Activated CD4-positive, alpha-beta T cell treated with anti-CD3 and anti-CD28 coated beads, Interleukin-2, amount 50 U/mL, for 4 hours (primary cell): Measurements from ENCODE around the gene HIVEP3.

Experiments used
- DNase-seq, 2 experiments: peaks; one replicate each; pipeline ENCODE4 v3.0.0-alpha.2; 2020

HIVEP3 gene

DNA sequence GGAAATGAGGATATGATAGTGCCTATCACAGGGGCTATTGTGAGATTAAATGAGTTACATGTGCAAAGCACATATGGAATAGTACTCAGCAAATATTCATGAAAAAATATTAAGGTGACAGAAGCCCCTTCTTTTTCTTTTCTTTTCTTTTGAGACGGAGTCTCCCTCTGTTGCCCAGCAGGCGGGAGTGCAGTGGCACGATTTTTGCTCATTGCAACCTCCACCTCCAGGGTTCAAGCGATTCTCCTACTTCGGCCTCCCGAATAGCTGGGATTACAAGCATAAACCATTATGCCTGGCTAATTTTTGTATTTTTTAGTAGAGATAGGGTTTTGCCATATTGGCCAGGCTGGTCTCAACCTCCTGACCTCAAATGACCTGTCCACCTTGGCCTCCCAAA lies 139.4 kb downstream of the HIVEP3 start:
- DNase-seq = no peak

DNA sequence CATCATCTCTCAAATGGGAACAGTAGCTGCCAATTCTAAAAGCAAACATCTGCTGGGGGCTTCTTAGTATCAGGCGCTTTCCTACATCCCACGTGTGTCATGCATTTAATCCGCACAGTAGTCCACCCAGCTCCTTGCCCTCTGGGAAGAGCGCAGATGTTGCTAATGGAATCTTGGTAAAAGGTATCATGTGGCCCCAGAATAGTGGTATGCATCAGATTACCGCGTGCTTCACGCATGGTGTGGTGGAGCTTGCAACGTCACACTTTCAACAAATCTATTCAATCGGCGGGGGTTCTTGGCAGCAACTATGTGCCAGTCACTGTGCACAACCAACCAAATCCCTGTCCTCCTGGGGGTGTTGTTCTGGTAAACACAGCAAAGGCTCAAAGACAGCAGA lies 141.0 kb downstream of the HIVEP3 start:
- DNase-seq = no peak

DNA sequence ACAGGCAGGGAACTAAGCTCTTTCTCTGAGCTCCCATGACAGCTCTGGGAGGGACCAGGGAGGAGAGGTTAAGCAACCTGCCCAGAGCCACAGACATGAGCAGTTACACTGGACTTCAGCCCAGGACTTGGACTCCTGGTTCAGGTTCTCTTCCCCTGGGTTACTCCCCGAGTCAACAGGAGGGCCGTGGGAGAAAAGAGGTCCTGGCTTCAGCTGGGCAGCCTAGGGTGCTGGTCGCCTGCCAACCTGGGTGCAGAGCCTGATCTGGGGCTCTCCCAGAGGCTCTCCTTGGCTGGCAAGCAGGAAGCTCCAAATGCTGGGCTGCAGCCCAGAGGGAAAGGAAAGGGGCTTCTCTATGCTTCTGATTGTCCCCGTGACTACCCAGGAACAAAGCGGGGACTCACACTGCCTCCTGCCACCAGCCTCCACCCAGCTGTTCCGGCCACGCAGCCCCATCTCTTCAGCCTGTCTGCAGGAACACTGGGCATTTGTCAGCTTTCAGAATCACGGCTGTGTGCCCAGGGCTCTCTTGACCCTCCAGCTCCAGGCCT lies 141.8 kb downstream of the HIVEP3 start:
- DNase-seq = no peak

DNA sequence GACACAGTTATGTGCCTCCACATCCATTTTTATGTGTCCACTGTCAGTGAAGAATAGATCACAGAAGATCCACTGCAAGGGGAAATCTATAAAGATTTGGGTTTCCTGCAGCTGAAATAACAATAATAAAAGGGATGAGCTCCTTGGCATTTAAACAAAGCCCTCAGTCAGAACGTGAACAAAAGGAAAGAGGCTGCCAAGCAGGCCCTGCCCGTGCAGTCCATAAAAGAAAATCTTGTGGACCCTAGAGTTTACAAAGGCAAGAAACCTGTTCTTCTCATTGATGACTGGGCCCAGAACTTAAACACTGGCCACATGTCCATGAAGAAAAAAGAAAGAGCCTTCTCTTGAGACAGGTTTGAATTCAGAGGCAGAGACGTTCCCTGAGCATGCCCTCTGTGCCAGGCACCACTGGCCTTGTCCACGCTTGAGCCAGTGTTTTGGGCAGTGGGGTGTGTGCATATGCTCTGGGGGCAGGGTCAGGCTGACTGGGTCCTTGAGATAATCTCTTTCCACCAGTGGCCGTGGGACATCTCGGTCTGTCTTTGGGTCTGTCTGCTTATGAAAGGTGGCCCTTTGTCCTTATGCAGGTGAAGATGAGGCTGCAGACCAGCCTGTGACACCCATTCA lies 142.7 kb downstream of the HIVEP3 start:
- no peak for DNase-seq

DNA sequence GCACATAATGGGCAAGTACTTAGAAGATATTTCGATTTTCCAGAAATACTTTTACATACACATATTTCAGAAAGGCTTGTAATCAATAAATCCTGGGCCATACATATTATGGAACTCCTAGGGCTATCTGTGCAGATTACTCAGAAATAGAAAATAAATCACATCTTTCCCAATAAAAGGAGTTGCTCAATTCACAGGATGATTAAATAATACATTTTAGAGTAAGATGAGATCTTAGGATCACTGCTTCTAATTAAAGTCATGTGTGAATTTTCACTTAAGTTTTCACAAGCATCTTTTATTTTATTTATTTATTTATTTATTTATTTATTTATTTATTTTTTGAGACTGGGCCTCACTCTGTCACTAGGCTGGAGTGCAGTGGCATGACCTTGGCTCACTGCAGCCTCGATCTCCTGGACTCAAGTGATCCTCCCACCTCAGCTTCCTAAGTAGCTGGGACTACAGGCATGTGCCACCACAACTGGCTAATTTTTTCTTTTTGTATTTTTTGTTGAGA lies 144.2 kb downstream of the HIVEP3 start:
- no peak for DNase-seq

DNA sequence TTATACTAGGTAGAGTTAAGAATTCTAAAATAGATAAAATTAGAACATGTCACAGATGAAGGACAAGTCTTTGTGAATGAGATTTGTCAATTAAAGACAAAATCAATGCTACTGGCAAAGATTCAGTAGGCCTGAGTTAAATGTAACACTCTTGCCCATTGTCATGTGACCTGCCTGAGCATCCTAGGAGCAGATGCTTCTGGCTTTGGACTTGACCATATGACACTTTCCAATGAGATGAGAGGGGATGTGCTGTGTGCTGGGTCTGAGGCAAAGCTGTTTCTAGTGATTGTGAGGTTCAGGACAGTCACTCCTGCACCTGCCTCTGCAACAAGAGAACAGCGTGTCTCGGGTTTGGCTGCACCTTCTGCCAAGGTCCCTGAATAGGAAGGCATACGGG lies 144.9 kb downstream of the HIVEP3 start:
- no peak for DNase-seq

DNA sequence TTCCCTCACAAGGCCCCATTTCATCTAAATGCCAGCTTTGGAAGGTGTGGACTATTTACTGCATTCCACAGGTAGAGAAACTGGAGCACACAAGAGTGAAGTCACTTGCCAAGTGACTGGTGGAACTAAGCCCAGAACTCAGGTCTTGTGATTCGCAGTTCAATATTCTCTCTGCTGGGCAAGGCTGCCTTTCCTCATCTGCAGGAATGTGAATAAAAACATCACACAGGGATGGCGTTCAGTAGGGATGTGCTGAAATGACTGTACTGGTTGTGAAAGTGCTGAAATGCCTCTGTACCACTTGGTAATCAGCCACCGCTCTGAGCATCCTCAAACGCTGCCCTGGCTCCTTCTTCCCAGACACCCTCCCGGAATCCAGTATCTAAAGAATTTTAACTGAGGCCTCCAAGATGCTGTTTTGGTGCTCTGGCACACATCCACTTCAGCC lies 145.6 kb downstream of the HIVEP3 start:
- DNase-seq = no peak

DNA sequence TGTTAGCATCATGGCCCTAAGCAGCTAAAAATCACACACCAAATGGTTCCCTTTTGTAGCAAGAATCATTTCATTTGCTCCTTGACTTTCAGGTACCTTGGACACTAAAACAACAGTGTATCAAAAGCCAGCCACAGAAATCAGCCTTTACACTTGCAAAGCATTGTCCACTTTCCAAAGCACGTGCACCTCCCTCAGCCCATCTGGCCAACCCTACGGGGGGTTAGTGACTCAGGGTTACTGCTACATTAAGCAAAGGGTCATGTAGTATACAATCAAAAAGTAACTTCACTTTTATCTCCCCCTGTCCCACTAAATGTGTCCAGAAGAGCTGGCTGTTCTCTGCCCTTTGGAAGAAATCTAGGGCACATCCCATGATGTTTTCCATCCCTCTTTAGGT lies 149.7 kb downstream of the HIVEP3 start:
- no peak for DNase-seq

DNA sequence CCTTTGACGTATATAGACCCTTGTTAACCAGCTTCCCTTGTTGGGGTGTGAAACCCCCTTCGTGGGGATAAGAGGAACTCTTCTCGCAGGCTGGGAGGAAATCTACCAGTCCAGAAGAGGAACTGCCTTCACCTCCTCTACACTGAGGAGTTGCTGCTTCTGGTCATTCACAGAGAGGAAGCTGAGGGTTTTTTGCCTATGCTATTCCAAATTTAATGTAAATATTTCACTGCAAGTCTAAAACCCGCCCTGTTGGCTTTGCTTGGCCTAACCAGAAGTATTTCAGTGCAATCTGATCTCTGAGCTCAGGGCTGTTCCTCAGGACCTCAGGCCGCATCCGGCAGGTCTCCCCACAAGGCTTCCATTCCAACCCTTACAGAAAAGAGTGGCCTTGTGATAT lies 150.1 kb downstream of the HIVEP3 start:
- DNase-seq = no peak

DNA sequence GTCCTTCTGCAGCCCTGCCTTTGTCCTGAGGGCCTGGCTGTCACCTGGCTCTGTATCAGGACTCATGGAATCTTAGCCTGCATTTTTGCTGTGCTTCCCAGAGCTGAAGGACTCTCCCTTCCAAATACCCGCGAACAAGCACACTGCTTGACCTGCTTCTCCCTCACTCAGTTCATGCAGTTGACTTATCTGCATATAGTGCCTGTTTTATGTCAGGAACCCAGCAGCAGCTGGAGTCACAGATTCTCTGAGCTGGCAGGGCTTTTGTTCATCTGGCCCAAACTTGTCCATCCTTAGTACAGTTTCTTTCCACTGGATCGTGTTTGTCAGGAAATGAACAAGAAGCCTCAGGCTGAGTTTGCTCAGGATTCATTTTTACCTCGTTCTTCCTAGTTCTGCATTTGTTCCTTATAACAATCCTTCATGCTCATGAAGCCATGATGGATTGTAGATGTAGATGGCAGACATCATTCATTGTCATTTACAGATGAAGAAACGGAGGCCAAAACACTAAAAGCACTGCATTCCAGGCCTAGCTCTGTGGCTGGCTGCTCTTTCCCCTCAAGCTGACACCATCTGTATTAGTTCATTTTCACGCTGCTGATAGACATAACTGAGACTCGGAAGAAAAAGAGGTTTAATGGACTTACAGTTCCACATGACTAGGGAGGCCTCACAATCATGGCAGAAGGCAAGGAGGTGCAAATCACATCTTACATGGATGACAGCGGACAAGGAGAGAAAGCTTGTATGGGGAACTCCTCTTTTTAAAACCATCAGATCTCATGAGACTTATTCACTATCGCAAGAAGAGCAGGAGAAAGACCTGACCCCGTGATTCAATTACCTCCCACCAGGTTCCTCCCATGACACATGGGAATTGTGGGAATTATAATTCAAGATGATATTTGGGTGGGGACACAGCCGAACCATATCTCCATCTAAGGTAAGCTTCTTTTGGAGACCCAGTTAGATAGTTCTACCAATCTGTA lies 150.9 kb downstream of the HIVEP3 start:
- DNase-seq = no peak

DNA sequence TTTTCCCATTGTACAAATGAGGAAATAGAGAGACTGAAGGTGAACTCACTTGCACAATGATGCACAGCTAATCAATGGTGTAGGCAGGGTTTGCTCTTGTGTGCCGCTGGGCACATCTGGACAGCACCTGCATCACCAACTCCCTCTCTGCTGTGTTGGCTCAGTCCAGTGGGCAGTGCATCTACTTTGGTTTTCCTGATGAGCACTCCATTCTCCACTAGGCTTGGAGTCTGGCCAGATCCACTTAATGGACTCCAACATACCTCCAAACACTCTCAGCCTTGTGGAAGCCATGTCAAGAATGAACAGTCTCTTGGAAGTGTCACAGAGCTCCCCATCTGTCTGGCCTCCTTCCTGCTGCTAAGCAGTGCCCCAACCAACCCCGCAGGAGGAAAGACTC lies 152.2 kb downstream of the HIVEP3 start:
- DNase-seq = no peak

DNA sequence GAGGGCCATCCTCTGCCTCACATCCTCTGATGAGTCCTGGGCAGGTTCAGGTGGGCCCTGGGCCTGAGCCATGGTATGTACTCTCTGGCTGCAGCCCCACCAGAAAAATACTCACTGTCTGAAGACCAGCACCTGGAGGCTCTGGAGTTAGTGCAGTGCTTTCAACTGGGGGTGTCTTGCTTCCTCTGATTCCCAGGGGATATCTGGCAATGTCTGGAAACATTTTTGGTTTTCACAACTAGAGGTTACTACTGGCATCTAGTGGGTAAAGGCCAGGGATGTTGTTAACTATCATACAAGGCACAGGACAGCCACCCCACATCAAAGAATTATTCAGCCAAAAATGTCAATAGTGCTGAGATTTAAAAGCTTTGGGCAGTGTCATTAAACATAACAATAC lies 152.7 kb downstream of the HIVEP3 start:
- no peak for DNase-seq

DNA sequence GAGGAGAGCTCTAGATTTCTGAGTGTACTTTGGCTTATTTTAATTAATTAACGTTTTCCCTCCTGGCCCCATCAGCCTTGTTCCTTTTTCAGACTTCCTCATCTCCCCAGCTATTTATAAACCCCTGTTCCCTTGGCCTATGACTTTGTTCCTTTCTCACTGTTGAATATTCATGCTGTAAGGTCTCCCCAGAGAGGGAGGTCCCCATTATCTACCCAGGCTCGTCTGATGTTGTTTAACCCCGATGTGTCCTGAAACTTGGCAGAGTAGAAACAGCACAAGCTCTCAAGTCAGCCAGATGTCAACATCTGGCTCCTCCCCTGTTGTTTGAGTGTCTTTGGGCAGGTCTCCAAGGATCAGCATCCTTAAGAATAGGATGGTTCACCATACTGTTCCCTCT lies 153.6 kb downstream of the HIVEP3 start:
- no peak for DNase-seq

DNA sequence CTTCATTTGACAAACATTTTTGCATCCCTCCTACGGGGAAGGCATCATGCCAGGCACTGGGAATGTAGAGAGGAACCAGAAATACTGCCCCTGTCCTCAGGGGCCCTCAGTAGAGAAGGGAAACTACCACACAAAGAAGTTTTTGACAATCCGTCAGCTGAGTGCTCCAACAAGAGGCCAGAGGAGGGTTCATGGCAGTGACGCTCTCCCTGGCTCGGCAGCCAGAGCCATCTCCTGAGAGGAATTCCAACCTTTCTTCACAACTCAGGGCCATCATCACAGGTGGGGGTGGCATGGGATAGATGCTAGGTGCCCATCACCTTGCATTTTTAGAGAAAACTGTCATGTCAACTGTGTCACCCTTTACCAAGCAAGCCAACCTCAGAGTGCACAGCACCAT lies 154.1 kb downstream of the HIVEP3 start:
- DNase-seq = no peak

DNA sequence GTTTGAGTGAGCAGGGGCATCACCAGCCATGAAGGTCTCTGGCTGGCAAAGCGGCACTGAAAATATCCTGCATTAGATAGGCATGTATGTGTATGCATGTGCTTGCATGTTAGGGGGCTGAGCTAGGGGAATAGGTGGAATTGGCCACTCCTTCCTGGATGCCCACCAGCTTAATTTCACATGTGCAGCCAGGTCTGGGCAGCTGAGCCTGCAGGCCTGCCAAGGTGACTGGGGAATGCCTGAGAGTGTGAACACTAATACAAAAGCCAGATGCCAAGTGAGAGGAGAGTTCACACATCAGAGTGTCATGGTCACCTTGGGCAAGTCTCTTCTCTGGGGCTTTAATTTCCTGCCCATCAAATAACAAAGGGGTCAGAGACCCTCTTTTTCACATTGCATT lies 155.9 kb downstream of the HIVEP3 start:
- no peak for DNase-seq

DNA sequence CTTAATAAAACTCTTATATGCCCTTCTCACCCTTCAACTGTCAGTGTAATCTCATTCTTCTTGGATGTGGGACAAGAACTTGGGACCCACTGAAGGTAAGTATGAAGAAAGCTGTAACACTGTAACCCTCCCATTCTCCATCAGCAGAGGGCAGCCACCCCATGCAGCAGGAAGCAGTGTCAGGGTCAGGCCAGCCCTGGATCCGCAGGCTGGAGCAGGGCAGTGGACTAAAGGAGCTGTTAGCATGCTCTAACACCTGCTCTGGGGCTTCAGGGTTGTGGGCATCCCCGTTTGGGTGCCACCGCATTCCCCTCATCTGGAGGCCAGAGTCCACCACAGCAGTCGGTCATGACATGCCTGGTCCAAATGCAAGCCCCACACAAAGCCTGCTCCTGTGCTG lies 156.5 kb downstream of the HIVEP3 start:
- DNase-seq = no peak

DNA sequence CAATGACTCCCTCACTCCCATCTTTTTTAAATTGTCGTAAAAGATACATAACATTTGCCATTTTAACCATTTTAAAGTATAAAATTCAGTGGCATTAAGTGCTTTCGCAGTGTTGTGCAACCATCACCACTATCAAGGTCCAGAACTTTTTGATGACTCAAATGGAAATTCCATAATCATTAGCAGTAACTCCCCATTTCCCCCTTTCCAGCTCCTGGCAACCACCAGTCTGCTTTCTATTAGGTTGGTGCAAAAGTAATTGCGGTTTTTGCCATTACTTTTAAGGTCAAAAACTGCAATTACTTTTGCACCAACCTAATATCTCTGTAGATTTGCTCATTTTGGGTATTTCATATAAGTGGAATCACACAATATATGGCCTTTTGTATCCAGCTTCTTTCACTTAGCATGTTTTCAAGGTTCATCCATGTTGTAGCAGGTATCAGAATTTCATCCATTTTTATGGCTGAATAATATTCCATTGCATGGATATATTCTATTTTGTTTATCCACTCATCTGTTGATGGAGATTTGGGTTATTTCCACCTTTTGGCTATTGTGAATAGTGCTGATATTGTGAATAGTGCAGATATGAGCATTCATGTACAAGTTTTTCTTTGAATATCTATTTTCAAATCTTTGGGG lies 159.7 kb downstream of the HIVEP3 start:
- no peak for DNase-seq

DNA sequence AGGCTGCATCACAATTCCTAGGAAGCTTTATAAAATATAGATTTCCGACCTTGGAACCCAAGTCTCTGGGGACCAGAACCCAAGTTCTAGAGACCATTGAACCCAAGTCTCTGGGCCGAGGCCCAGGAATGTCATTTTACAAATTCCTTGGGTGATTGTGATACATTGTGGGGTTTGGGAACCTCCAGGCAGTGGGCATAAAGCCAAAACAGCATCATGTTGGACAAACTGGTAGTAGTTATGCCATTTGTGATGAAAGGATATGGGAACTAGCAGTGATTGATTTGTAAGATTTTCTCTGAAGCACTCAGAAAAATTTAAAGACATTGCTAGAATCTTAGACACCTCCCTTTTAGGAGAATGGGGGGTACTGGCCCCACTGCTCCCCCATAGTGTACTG lies 160.2 kb downstream of the HIVEP3 start:
- no peak for DNase-seq

DNA sequence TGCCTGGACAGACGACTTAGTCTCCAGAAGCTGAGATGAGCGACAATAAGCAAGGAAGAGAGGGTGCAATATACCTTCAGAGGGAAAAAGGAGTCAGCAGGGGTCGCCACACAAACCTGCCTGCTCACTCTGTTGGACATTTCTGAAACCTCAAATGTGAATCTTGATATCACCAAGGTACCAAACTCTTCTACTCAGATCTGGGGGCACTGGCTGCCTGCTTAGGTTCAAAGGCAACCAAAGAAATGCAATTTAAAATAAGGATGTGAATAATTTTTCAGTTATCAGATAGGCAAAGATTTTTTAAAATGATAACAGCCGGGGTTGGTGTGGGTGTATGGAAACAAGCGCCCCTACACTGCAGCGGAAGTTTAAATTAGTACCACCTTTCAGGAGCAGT lies 164.2 kb downstream of the HIVEP3 start:
- peak; percentile 23 to 27 for DNase-seq

DNA sequence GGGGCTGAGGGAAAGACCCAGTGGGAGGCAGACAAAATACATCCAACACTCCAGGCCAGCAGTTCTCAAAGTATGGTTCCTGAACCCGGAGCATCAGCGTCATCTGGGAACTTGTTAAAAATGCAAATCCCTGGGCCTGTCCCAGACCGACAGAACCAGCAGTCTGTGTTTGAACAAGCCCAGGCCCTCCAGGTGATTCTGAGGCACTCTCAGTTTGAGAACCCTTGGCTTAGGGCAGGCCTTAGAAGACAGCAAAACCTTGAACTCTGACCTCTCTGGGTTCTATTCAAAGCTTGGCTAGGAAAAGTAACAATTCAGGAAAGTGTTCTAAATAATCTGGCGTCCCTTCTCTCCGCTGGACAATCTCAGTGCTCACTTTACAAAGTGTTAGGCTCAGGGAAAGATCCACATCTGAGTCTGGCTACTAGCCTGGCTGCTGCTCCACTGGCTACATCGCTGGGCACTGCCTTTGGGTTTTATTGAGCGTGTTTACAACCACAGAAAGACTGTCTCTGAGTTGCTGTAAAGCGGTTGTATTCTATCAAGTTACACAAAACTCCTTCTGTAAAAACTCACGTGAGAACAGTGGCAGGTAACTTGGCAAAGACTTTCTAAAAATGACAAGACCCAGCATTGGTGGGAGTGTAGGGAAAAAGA lies 166.1 kb downstream of the HIVEP3 start:
- no peak for DNase-seq

DNA sequence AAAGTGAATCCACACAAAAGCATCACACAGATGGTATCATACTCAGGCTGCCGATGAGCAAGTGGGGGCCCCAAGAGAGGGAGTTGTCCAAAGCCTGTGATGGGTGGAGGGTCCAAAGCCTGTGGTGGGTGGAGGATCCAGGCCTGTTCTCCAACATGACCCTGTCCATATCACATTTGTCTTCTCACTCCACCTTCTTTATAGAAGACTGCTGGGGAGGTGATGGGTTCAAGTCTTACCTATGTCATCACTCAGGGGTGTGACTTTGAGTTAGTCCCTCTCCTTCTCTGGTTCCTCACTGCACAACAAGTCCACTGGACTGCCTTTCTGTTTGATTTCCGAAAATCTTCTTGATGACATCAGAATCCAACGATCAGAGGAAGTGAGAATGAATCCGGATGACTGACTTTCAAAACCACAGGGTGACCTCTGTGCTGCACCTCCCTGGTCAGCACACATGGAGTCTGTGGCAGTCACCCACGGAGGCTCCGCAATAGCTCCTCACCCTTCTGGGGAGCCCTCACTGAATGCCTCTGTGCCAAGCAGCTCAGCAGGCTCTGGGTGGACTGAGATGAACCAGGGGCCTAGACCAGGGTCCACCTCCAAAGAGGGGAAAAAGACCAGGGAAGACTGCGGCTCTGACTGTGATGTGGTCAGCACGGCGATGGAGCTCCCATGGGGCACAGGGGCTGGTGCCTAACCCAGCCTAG lies 166.8 kb downstream of the HIVEP3 start:
- no peak for DNase-seq
